H1 (cell line): Measurements from ENCODE around the gene DNAAF8. TPM values are rescaled to one million over a fixed set of nuclear protein-coding genes. Genes with fewer than 3 reads are reported as not detected.

ENCODE experiments used
- CHD2 ChIP-seq: IDR thresholded peaks from 2 replicates; pipeline ENCODE4 v1.6.1; 2012; ENCODE audit warnings: low read length, improper control_type of control experiment
- CHD7 ChIP-seq: fragments of 300-600 bp; sonication (generic); IDR thresholded peaks from 2 replicates; pipeline ENCODE4 v1.7.1; 2012; ENCODE audit warnings: low read length, moderate library complexity, mild to moderate bottlenecking, inconsistent platforms; ENCODE audit not compliant: insufficient replicate concordance
- SP4 ChIP-seq: IDR thresholded peaks from 2 replicates; pipeline ENCODE4 v1.6.1; 2012; ENCODE audit warnings: low read length, inconsistent platforms
- TAF7 ChIP-seq: optimal IDR thresholded peaks from 2 replicates; pipeline ENCODE3; 2011; ENCODE audit warnings: low read depth, mild to moderate bottlenecking, inconsistent platforms, low read length, moderate library complexity, borderline replicate concordance
- polyA plus RNA-seq, 7 experiments: library from polyadenylated mRNA; depleted of rRNA in 3 of 7; stranded (reverse) in 5 of 7; unstranded in 2 of 7; fragments of >200 nt in 5 of 7; fragments of 200-250 nt in 2 of 7; gene quantifications; 1 replicate in 5 of 7; 2 replicates in 1 of 7; 4 replicates in 1 of 7; pipeline versions ENCODE4 v1.2.1 to v1.2.3, GENCODE V29; 2011 to 2013; ENCODE audit warnings: missing spikeins in 2 of 7, mixed read lengths in 2 of 7
- total RNA-seq: library from RNA; stranded (reverse); fragmentation: NEBNext Ultra II Directional; extraction: Animal tissue kit (Norgen Biotek cat#: 25700); gene quantifications from 2 replicates; pipeline ENCODE4 v1.2.1, GENCODE V29; 2021

Gene DNAAF8
- total and polyA plus RNA-seq, 2 of the 8 experiments (the other 6 are each of a cell fraction or from before 2014, with no cell fraction given): 0.39 TPM; not detected in 1

- TF ChIP-seq CHD7 (no peak), SP4 (no peak), TAF7 (no peak), CHD2 (no peak)
- TF ChIP-seq, all 59 proteins: peak for 0
Observed at GRCh38 chr16:4795828-4796572, 61.7 kb downstream of the DNAAF8 start (continued).
